Progenitor cell of endocrine pancreas (in vitro differentiated cells): ENCODE data around the gene MT3. TPM values are rescaled to one million over a fixed set of nuclear protein-coding genes. Genes with fewer than 3 reads are reported as not detected.

Experiments used
- DNase-seq: peaks from one replicate; pipeline ENCODE4 v3.0.0; 2021; ENCODE audit warnings: low spot score; ENCODE audit not compliant: unreplicated experiment
- H3K27ac Mint-ChIP-seq: 2 replicates; pipeline ENCODE4 v1.8.0; 2021; ENCODE audit warnings: mild to moderate bottlenecking, moderate library complexity, mixed read lengths
- H3K27me3 Mint-ChIP-seq: 2 replicates; pipeline ENCODE4 v1.8.0; 2021; ENCODE audit warnings: mixed read lengths
- H3K36me3 Mint-ChIP-seq: 2 replicates; pipeline ENCODE4 v1.8.0; 2022; ENCODE audit warnings: mixed read lengths; ENCODE audit not compliant: insufficient read depth
- H3K4me1 Mint-ChIP-seq: 2 replicates; pipeline ENCODE4 v1.8.0; 2021; ENCODE audit warnings: low read depth, mixed read lengths
- H3K4me3 Mint-ChIP-seq: 2 replicates; pipeline ENCODE4 v1.8.0; 2021; ENCODE audit warnings: low read depth, mild to moderate bottlenecking, moderate library complexity, mixed read lengths
- H3K9me3 Mint-ChIP-seq: 2 replicates; pipeline ENCODE4 v1.8.0; 2021; ENCODE audit warnings: low read depth, mixed read lengths
- CTCF ChIP-seq: fragments of 200-600 bp; sonication (generic); IDR thresholded peaks from one replicate; pipeline ENCODE4 v1.5.0; 2021; ENCODE audit warnings: antibody characterized with exemption, mild to moderate bottlenecking; ENCODE audit not compliant: unreplicated experiment
- total RNA-seq: library from RNA; stranded (reverse); gene quantifications from 2 replicates; pipeline ENCODE4 v1.2.1, GENCODE V29; 2021

The MT3 gene
- total RNA-seq, 1 donor from 2014 or later: not detected

DNA sequence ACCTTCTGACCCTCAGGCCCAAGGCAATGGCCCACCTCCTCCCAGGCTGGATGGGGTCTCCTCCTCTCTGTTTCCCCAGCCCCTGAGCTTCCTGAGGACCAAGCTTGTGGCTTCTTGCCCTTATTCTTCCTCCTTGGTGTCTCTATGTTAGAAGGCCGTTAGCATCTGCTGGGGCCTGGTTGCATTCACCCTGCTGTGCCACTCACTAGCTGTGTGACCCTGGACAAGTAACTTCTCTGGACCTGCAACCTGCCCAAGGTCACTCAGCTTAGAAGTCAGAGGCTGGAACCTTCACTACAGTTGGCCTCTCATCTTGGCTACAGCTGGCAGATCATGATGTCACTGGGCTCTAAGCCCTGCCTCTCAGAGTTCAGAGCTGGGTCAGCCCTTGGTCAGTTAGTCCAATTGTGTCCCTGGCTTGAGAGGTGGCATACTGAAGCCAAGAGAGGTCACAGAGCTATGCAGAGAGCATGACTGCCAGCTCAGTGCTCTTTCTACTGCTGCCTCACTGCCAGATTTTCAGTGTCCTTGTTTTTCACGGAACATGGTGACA lies 22.0 kb downstream of the MT3 start:
- peaks cover 6% of the 10 kb centered on the region for H3K4me1 Mint-ChIP-seq

DNA sequence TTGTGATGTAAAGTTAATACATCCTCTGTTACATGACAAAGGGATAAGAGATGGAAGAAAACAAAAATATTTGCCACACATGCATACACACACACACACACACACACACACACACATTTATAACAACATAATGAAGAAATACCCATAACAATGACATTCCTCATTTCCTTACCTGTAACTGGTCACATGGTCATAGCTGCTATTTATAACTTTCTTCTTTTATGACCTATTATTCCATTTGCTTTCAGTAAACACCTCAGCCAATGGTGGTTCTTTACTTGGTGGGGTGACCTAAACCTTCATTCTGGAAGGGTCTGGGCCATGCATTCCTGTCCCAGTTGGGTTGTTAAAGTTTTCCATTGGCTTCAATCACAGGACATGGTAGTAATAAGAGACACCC lies 24.4 kb downstream of the MT3 start:
- Mint-ChIP-seq H3K4me1 (peaks cover 11% of the 10 kb centered on the region), H3K27ac (no peak overlapping the region), H3K27me3 (peaks cover 89% of the 10 kb centered on the region), H3K9me3 (no peaks in the 10 kb centered on the region), H3K4me3 (no peak overlapping the region), H3K36me3 (no peaks in the 10 kb centered on the region)
- no peak for TF ChIP-seq CTCF
- DNase-seq: no peak

More for the DNA sequence above, 22.0 kb downstream of the MT3 start:
- Mint-ChIP-seq H3K36me3 (no peaks in the 10 kb centered on the region), H3K4me3 (no peak overlapping the region), H3K9me3 (no peaks in the 10 kb centered on the region), H3K27ac (no peak overlapping the region), H3K27me3 (peaks cover 87% of the 10 kb centered on the region)
- DNase-seq: no peak
- TF ChIP-seq CTCF: no peak

DNA sequence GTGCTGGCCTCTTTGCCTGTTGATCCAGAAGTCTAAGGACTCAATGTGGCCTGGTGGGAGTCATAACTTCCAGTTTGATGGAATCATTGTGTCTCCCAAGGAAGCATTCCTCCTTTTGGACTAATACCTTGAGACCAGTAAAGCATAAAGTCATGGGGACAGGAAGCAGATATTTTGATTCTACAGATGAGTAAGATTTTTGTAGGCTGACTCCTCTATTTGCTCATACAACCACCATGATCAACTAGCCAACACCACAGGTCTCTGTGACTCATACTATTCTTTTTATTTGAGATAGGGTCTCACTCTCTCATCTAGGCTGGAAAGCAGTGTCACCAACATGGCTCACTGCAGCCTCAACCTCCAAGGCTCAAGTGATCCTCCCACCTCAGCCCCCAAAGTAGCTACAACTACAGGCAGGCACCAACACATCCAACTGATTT lies 25.2 kb downstream of the MT3 start:
- Mint-ChIP-seq H3K4me1 (peaks cover 5% of the 10 kb centered on the region), H3K9me3 (no peaks in the 10 kb centered on the region), H3K4me3 (no peak overlapping the region), H3K27ac (no peak overlapping the region), H3K27me3 (peaks cover 89% of the 10 kb centered on the region), H3K36me3 (no peaks in the 10 kb centered on the region)
- no peak for TF ChIP-seq CTCF
- DNase-seq: no peak

GRCh38 chr16:56615353-56615752 lies 26.0 kb downstream of the MT3 start:
- TF ChIP-seq CTCF: no peak
- Mint-ChIP-seq H3K36me3 (no peaks in the 10 kb centered on the region), H3K27me3 (peaks cover 88% of the 10 kb centered on the region), H3K27ac (no peak overlapping the region), H3K9me3 (no peaks in the 10 kb centered on the region), H3K4me3 (no peak overlapping the region), H3K4me1 (peaks cover 5% of the 10 kb centered on the region)
- no peak for DNase-seq

DNA sequence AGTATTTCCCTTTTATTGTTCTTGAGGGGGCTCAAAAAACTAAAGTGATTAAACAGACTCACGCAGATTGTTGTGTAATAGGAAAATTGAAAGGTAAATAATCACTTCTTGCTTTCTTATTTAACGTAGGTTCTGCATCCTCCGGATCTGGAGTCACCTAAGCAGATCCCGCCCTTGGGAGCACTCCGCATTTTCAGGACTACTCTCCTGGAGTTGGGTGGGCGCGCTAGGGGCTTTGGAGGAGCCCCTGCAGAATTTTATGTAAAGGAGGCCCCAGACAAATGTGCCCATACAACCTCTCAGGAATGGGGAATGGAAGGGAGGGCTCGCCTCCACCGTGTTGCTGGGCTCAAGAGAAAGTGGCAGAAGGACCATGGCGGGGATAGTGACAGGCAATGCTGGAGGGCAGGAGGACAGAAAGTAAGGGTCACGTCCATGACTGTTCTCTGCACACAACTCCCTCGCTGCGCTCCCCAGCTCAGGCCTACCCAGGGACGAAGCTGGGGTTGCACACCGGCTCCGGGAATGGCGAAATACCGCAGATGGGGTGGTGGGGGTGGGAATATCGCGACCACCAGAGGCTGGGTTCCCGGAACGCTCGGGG lies 27.4 kb downstream of the MT3 start:
- no peak overlapping the region for H3K27ac Mint-ChIP-seq
- H3K9me3 Mint-ChIP-seq: no peaks in the 10 kb centered on the region
- H3K36me3 Mint-ChIP-seq: no peaks in the 10 kb centered on the region
- H3K4me3 Mint-ChIP-seq: no peak overlapping the region
- H3K4me1 Mint-ChIP-seq: peaks cover 5% of the 10 kb centered on the region
- H3K27me3 Mint-ChIP-seq: peaks cover 87% of the 10 kb centered on the region
- DNase-seq: no peak
- TF ChIP-seq CTCF: no peak
